NB4 (cell line): ENCODE measurements around the gene DAB1.

Experiments
- POLR2A ChIP-seq: IDR thresholded peaks from 2 replicates; pipeline ENCODE4 v1.6.1; 2011; ENCODE audit warnings: mild to moderate bottlenecking; ENCODE audit not compliant: insufficient read length; ENCODE audit errors: extremely low read depth
- TF ChIP-seq, protein P1 (sequence below): IDR thresholded peaks from one replicate; pipeline ENCODE4 v1.5.1; 2012; ENCODE audit warnings: low read depth, low read length

DNA sequence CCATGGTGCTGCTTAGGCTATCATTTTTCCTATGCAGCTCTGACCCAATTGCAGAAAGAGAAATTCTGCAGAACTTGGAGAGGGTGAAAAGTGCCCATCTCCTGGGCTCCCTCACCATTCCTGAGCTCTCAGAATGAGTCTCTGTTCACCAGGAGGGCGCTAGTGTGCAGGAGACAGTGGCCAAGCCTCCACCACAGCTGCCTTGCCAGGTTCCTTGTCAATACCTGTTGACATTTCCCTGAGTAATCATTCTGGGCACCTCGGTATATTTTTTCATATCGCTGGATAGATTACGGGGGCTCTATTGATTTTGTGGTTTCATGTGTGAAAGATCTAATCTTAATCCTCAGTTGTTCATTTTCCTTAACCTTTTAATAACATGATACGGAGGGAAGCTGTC lies 445.0 kb downstream of the DAB1 start:
- TF ChIP-seq, protein P1, sequence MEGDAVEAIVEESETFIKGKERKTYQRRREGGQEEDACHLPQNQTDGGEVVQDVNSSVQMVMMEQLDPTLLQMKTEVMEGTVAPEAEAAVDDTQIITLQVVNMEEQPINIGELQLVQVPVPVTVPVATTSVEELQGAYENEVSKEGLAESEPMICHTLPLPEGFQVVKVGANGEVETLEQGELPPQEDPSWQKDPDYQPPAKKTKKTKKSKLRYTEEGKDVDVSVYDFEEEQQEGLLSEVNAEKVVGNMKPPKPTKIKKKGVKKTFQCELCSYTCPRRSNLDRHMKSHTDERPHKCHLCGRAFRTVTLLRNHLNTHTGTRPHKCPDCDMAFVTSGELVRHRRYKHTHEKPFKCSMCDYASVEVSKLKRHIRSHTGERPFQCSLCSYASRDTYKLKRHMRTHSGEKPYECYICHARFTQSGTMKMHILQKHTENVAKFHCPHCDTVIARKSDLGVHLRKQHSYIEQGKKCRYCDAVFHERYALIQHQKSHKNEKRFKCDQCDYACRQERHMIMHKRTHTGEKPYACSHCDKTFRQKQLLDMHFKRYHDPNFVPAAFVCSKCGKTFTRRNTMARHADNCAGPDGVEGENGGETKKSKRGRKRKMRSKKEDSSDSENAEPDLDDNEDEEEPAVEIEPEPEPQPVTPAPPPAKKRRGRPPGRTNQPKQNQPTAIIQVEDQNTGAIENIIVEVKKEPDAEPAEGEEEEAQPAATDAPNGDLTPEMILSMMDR = no peak
- no peak for TF ChIP-seq POLR2A
